HG02973 (cell line): ENCODE measurements around the gene RAD51B.
"Not testable (repeated sequence)": the region's sequence is repeated elsewhere in the genome, so short reads cannot be mapped to it uniquely, and the experiment has no call there.

Source experiments
- ATAC-seq: cut with Tn5 transposase; IDR thresholded peaks from one replicate; pipeline ENCODE4 v1.9.1; 2021; ENCODE audit warnings: moderate library complexity; ENCODE audit not compliant: unreplicated experiment

RAD51B gene

DNA sequence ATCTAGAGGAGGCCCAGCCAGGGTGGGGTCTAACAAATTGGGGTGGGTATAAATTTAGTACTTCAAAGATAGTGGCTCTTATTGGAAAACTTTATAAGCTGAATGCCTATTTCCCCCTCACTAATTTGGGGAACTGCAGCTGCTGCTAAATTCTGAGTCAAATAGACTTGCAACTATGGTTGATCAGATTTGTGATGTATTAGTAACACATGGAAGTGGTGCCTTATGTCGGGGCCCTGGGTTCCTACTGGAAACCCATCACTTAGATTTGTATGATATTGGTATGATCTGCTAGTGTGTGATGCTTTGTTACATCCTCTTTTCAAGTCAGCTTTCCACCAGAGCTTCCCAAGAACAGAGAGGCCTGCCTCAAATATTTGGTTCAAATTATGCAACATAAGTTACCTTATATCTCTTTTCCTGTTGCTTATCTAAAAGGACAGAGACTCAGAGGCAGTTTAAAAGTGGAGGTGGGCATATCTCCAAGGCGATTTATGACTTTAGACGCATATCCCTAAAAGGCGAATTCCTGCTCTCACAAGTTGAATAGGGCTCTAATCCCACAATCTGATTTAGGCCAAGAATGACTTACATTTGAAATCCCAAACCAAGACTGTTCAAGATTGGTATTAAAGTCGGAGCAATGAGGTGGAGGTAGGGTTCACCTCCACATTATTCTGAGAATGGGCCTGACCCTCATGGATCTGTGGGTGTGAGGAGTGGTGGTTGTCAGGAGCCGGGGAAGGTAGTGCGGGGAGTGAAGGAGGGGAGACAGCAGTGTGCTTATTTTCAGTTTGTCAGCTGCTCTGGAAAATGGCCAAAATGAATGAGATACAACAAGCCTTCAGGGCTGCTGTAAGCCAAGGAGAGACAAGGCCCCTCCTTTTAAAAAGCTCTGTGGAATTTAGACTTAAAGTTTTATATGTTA is 425.8 kb downstream of the RAD51B start:
- ATAC-seq: no peak

DNA sequence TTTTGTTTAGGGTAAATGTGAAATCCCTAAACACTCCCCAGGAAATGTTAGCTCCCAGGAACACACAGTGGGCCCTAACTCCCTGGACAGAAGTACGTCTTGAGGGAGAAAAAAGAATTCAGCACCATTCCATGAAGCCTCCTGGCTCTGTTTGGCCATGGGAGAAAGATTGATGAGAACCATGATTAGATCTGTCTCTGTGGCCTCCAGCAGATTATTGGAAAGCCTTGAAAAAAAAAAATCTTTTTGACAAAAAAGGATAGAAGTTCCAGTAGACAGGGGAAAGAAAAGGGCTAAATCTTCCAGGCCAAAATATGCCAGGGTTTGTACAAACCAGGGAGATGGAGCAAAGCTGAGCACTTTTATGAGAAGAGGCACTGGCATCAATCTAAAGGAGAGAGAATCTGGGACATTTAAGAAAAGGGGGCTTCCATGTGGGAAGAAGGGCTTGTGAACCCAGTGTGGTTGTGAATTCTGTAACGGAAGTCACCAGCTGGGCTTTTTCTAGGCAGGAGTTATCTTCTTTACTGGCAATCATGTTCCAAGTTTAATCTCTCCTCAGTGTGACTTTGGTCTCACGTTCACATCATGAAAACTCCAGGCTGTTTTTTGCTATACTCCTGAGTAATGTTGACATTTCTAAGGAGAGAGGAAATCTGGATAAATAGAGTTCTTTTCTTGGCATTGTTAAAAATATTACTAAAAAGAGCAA is 426.7 kb downstream of the RAD51B start:
- ATAC-seq: no peak

DNA sequence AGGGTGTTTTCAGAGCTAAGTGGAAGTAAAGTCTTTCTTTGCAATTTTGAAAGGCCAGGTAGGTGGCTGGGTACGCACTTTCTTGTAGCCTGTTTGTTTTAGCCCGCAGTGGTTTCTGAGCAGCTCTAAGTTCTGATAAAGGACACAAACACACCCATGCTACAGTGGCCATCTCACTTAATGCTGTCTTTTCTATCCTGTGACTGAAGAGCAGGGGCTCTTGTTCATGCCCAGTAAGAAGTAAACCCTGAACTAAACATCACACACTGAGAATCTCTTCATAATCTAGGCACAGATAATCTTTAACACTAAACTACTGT is 427.2 kb downstream of the RAD51B start:
- ATAC-seq: no peak

DNA sequence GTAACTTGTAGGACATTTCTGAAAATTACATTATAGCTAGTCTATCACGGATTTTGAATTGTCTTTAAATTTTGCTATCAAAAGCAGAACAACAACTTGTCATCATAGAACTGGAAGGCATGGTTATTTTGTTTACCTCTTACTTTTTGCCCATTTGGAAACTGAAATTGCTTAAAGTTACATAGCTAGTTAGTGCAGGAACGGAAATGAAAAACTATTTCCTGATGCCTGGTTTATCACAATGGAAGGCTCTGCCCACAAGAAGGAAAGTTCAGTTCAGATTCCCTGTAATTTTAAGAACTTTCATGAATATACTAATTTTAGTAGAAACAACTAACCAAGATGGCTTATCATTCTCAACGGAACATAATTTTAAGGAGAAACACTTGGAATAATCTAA is 427.7 kb downstream of the RAD51B start:
- no peak for ATAC-seq

DNA sequence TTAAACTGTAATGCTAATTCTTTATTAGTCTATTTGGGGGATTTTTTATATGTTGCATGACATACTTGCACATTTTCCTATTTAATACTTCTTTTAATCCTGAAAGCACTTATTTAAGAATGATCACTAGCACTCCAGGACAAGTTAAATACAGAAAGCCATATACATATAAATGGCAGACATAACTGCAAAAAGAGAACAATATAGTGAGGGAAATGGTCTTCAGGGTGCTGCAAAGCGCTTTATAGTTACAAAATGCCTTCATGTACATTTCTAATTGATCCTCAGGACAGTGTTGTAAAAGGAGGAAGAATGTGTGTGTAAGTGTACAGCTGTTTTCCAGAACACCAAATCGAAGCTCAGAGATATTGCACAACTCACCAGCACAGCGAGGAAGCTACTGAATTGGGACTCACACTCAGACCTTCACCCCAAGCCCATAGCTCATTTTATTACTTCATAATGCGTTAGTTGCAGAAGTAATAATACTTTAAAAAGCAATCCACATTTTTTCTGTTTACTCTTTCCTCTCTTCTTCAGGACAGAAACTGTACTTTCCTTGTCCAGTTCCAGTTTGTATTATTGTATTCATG is 428.2 kb downstream of the RAD51B start:
- ATAC-seq: no peak

DNA sequence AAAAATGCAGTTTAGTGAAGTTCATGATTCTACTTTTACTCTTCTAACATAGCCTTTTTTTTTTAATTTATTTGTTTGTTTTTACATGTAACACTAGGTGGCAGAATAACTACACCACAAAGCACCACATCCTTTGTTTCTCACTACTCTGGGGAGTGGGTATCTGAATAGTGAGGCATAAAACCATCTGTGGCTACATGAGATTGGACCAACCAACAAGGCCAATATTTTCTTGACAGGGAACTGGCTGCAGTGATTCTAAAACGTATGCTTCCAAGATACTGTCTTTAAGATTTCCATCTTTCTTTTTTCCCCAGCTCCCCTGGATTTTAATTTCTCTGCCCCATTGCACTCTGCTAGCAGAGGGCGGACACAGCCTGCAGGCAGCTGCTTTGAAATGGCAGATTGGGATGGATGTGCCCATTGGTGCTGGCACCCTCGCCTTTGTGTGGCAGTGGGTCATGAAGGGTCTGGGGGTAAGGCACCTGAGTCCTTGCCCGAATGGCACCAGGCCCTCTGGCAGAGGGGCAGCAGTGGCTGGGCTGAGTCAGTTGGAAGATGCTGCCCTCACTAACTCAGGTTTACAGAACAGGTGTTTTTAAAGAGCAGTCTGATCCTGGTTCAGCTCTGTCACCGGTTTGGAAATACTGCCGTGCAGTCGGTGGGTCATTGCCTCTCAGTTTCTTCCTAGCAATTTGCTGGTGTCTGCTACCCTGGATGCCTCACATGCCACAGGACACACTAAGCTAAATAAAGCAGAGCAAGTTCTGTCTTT is 429.1 kb downstream of the RAD51B start:
- no peak for ATAC-seq

DNA sequence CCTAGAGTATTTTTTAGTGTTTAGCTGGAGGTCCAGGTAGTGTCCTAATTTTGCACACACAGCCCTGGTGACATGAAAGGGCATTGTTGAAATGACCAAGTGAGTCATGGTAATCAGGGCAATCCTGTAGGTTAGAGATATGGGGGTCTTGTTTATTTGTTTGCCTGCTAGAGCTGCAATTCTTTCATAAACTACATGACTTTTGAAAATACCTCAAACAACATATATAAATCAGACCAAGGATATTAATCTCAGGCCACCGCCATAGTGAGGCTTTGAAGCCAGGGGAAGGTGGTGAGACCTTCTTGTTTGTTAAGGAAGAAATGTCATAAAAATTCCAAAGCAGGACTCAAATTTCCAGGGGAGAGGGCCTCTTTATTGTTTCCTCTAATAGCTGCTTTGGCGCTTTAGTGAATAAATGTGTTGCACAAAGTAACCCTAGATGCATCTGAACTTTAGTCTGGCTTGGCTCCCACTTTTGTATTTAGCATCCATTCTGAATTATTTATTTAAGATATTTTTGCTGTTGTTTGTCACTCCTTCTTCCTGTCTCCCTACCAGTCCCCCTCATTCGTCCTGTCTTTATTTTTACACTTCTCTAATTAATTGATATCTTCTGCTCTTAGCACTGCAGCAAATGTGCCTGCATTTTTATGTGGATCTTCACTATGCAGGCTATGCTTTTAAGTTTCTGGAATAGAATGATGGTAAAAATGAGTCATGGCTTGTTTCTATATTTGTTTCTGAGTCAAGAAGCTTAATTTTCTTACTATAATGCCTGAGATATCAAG is 430.3 kb downstream of the RAD51B start:
- ATAC-seq: no peak

DNA sequence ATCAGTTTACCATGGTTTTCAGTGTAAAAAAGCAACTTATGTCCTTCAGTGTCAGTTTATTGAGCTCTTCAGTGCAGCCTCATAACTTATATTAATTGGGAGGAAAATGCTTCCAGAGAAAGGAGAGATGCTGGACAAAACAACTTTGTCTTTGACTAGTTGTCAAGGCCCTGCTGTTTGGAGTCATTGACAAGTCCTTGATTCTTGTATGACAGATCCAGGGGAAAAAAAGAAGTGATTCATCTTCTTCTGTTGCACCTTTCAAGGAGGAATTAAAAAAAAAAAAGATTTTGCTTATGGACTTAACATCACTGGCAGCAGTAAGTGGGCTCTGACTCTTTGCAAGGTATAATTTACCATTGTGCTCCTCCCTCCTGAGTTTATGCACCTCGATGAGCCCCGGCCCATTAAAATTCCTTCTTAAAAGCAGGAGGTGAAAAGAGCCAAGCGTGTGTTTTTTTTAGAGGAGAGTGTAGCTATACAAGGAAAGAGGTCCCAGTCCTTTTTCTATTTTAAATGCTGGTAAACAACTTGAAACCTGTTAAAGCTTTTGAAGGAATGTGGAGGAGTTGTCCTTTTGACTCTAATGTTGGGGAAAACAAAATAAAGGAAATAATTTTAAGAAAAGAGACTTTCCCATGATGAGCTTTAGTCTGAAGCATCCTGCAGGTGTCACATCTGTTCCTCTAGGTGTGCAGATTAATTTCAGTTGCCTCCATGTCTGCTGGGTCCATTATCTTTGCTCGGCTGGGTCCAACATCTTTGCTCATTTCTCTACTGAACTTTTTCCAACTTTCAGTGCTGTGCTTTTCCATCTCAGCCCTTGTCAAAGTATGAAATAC is 431.6 kb downstream of the RAD51B start:
- ATAC-seq: no peak

DNA sequence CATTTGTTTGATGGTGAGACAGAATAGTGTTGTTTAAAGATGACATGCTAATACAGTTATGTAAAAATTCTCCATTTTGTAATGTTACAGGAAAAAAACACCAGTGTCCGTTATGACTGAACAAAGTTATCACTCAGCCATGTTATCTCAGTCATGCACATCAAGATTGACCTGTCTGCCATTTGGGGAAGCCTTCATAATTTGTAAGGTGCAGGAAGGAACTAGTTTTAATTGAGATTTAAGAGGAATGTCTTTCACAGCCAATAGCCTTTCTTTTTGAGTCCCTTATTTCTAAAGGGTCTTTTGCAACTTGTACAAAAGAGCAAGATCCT is 432.2 kb downstream of the RAD51B start:
- no peak for ATAC-seq

DNA sequence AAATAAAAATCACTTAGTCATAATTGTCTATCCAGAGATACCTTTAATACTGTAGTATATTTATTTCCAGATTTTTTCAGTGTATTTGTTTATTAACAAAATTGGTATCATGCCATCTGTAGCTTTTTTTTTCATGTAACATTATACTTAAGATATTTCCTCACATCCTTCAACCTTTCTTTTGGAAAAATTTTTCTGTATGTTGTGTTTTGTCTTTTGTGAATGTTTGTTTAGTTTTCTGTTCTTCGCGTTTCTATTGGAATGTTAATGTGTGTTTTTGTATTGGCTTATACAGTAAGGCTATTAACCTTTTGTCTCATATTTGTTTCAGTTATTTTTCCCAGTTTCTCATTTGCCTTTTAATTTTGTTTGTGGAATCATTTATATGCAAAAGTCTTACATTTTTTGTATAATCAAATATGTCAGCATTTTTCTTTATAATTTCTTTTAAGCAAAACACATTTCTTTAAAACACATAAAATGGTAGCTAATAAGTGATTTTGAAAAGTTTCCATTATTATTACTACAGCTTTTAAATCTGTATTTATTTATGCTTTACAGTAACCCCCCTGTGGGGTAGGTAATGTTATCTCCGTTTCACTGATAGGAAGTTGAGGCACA is 433.7 kb downstream of the RAD51B start:
- no peak for ATAC-seq

DNA sequence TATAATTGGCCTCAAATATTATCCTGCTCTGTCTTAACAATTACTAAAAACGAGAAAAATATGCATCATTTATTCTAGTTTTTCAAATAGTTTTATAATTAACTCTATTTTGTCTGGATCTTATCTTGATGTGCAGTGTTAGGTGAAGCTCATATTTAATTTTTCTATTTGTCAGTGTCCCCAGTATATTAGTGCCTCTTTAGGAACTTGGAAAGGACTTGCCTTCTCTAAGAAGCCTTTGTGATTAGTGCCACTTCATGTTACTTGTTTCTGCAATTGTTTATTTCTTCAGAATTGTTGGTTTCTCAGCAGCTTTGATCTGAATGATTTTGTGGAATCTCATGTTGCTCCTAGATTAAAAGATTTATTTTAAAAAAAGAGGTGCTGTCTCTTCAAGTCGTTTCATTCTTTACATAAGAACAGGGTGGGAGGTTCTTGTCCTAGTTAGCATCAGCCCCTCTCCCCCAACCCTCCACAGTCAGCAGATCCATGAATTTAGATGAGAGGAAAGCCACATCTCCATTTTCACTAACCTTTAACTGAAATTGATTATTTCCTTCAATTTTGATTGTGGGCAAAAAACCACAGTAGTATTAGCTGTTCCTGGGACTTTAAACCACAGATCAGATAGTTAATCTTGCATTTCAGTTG is 434.4 kb downstream of the RAD51B start:
- ATAC-seq: no peak

DNA sequence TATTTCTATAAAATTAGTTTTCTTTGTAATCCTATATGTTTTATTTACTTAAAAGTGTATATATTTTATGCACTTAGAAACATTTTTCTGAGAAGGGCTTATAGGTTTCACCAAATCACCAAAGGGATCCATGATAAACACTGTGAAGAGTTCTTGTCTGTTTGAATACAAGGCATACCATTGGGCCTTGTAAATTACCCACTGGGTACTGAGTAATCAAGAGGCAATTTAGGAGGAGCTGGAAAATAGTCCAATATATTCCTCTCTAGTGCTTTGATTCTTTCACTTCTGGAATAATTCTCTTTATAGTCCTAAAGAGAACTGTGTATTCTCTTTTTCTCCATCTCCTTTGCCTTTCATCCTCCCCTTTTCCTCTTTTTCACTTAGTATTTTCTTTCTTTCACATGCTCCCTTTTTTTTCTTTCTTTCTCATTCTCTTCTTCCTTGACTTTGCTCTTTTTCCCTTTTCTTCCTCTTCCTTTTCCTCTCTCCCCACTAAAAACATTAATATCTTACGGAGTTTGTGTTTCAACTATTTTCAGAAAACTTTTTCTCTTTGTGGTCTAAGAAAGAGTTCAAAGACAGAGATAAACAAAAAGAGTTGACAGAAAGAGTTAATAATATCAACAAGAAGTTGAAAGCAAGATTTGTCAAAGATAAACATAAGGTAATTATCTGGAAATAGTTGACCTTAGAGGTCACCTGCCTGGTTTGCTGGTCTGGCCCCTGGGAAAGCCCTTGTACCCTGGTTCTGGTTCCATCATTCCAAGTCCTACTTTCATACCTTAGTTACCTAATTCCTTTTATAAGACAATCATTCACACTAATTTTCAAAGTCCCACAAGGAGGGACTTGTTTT is 435.3 kb downstream of the RAD51B start:
- ATAC-seq: no peak

DNA sequence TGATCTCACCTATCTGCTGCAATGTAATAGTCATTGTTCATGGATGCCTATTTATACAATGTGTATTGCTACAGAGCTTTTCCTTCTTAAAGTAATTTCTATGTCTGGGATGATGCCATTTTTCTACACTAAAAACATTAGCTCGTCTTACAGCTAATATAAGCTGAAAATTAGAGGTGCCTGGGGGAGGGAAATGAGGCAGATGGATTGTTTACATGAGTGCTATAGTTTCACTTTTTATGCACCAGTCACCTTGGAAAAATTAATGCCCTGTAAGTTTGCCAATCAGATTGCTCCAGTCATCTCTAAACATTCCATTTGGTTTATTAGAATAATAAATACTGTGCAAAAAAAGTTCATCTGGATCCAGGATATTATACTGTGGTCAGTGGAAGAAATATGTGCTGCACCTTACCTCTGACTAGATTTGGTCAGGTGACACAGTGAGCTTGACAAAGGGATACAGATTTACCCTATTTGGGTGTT is 436.2 kb downstream of the RAD51B start:
- no peak for ATAC-seq

DNA sequence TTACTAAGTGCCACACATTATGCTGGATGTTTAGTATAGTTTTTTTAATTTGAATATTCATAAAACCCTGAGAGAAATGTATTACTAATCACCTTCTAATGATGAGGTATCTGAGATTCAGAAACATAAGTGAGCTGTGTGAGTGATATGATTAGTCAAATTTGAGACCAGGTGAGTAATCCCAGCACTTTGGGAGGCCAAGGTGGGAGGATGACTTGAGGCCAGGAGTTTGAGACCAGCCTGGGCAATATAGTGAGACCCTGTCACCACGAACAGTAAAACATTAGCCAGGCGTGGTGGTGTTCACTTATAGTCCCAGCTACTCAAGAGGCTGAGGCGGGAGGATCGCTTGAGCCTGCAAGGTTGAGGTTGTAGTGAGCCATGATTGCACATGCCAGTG is 438.4 kb downstream of the RAD51B start:
- no peak for ATAC-seq

DNA sequence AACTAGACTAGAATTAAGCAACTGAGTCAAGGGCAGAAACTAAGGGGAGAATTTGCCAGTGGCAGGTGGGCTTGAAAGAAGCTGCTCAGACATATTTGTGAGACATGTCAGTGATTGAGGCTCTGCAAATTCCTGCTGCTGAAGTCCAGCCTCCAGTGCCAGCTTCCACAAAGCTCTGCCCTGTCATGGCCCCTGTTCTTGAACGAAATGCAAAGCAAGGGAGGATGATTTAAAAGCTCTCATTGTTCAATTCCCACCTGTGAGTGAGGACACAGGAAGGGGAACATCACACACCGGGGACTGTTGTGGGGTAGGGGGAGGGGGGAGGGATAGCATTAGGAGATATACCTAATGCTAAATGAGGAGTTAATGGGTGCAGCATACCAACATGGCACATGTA is 439.4 kb downstream of the RAD51B start:
- ATAC-seq: not testable (repeated sequence)

DNA sequence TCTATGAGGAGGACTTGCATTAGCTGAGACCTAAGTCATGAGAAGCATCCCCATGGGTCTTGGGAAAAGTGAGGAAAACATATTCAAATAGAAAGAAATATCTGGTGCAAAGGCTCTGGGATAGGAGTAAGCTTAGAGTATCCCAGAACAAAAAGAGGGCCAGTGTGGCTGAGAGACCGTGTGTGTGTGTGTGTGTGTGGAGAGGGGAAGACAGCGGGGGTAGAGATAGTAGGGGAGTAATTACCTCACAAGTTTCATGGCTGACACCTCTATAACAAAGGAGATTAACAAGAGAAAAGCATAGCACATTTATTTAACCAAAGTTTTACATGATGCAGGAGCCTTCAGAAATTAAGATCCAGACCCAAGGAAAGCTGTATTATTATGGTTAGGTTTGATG is 440.5 kb downstream of the RAD51B start:
- no peak for ATAC-seq

DNA sequence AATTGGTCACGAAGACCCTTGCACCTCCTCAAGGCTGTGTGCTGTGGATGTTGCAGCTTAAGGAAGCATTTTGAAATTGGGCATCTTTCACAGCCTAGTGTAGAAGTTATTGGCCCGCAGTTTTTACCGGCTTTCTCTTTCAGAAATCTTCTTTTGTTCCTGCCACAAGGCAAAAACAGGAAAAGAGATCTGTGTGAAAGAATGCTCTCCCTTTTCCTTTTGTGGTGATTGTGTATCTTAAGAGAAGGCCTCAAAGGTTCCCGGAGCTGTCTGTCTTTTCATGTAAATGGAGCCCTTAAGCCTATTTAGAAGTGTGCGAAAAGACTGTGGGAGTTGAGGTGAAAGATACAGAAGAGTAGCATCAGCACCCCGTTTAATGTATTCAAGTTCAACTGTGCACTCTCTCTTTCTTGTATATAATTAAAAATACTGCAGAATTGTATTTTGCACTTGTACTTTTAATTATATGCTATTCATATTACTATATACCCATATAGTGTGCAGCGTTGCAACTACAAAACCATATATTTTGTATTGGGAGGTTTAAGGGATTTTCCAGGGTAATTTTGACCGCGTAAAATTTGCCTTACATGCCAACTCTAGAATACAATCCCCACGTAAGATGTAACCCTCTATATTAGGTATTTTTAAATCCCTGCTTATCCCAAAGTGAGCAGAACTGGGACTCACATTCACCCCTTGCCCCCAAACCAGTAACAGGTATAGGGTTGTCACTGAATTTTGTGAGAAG is 441.7 kb downstream of the RAD51B start:
- ATAC-seq: no peak
